Fibroblast of mammary gland (primary cell): ENCODE data around the gene SLC39A11.

Experiments used
- DNase-seq: peaks from one replicate; pipeline ENCODE4 v3.0.0-alpha.2; 2010; ENCODE audit warnings: low read depth
- H3K4me3 ChIP-seq: 2 replicates; pipeline ENCODE4 v1.5.1; 2011; ENCODE audit warnings: low read depth, mild to moderate bottlenecking, low read length, moderate library complexity; ENCODE audit not compliant: control insufficient read depth
- CTCF ChIP-seq: conservative IDR thresholded peaks from 2 replicates; pipeline ENCODE4 v1.5.1; 2011; ENCODE audit warnings: low read depth, low read length, inconsistent platforms; ENCODE audit not compliant: control insufficient read depth, insufficient read depth

SLC39A11 gene

GRCh38 chr17:73112246-73112645 is 19.8 kb upstream of the SLC39A11 start:
- DNase-seq = no peak
- no peak for TF ChIP-seq CTCF
- H3K4me3 ChIP-seq = no peak overlapping the region

DNA sequence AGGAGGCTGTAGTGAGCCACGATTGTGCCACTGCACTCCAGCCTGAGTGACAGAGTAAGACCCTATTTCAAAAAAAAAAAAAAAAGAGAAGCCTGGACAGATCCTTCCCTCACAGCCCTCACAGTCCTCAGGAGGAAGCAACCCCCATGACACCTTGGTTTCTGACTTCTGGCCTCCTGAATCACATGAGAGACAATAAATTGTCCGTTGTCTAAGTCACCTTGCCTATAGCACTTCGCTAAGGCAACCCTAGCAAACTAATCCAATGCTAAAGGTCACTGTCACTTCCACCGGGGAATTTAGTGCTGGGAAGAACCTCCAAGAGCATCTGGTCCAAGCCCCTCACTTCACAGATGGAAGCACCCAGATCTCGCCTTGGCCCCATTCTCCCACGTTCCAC is 18.9 kb upstream of the SLC39A11 start:
- no peak overlapping the region for H3K4me3 ChIP-seq
- DNase-seq = no peak
- TF ChIP-seq CTCF = no peak

- TF ChIP-seq CTCF = no peak
- no peak for DNase-seq
- no peak overlapping the region for H3K4me3 ChIP-seq
These were observed 14.7 kb upstream of the SLC39A11 start for GRCh38 chr17:73107191-73107590.

- DNase-seq = no peak
- no peak for TF ChIP-seq CTCF
- no peak overlapping the region for H3K4me3 ChIP-seq
These were observed 12.9 kb upstream of the SLC39A11 start for GRCh38 chr17:73105431-73105830.

GRCh38 chr17:73104450-73104849 is 12.0 kb upstream of the SLC39A11 start:
- DNase-seq = no peak
- no peak overlapping the region for H3K4me3 ChIP-seq
- TF ChIP-seq CTCF = no peak

GRCh38 chr17:73103641-73104335 is 11.3 kb upstream of the SLC39A11 start:
- DNase-seq = no peak
- TF ChIP-seq CTCF = no peak
- no peak overlapping the region for H3K4me3 ChIP-seq

- no peak for TF ChIP-seq CTCF
- no peak for DNase-seq
- H3K4me3 ChIP-seq = no peak overlapping the region
These were observed 8.5 kb upstream of the SLC39A11 start for GRCh38 chr17:73101031-73101430.
